WTC11 (cell line): ENCODE results near the gene MT1B. TPM values are rescaled to one million over a fixed set of nuclear protein-coding genes. Genes with fewer than 3 reads are reported as not detected.

Source experiments
- ATAC-seq: fragments of 200-7000 bp; cut with Tn5 transposase; 2 replicates; pipeline ENCODE4 v1.10.0; 2021; ENCODE audit warnings: mild to moderate bottlenecking, moderate library complexity
- CTCF ChIA-PET: fragments of 300-600 bp; sonication (Branson Sonifier 250); formaldehyde crosslinking; loops from one replicate; lab custom pipeline; 2021; ENCODE audit warnings: antibody characterized with exemption; lab: Charles Lee
- POLR2A ChIA-PET: fragments of 350-600 bp; sonication (Branson Sonifier 250); formaldehyde crosslinking; loops from one replicate; lab custom pipeline; 2021; ENCODE audit warnings: antibody characterized with exemption; lab: Charles Lee
- DNase-seq: peaks from one replicate; pipeline ENCODE4 v3.0.0; 2021; ENCODE audit warnings: low spot score
- H3K27ac Mint-ChIP-seq: 2 replicates; pipeline ENCODE4 v1.8.0; 2021; ENCODE audit warnings: mixed read lengths
- H3K27me3 Mint-ChIP-seq: 2 replicates; pipeline ENCODE4 v1.8.0; 2021; ENCODE audit warnings: low read depth, mild to moderate bottlenecking, moderate library complexity, mixed read lengths
- H3K36me3 Mint-ChIP-seq: 2 replicates; pipeline ENCODE4 v1.8.0; 2021; ENCODE audit warnings: mixed read lengths
- H3K4me1 Mint-ChIP-seq: 2 replicates; pipeline ENCODE4 v1.8.0; 2022; ENCODE audit warnings: mixed read lengths
- H3K4me3 Mint-ChIP-seq: 2 replicates; pipeline ENCODE4 v1.8.0; 2021; ENCODE audit warnings: mild to moderate bottlenecking, moderate library complexity, mixed read lengths
- H3K9me3 Mint-ChIP-seq: 2 replicates; pipeline ENCODE4 v1.8.0; 2021; ENCODE audit warnings: mixed read lengths
- CBFB ChIP-seq: sonication (generic); formaldehyde crosslinking; IDR thresholded peaks from 2 replicates; pipeline ENCODE4 v1.8.1; 2022; ENCODE audit warnings: mild to moderate bottlenecking, low read depth, missing genetic modification reagents
- CTCF ChIP-seq: fragments of 200-600 bp; IDR thresholded peaks from 2 replicates; pipeline ENCODE4 v1.8.0; 2022; ENCODE audit warnings: antibody characterized with exemption
- E2F5 ChIP-seq: sonication (generic); formaldehyde crosslinking; IDR thresholded peaks from 2 replicates; pipeline ENCODE4 v1.8.1; 2022; ENCODE audit warnings: mild to moderate bottlenecking, moderate library complexity, missing genetic modification reagents
- ELF4 ChIP-seq: sonication (generic); formaldehyde crosslinking; IDR thresholded peaks from 2 replicates; pipeline ENCODE4 v1.8.1; 2022; ENCODE audit warnings: low read depth, mild to moderate bottlenecking, moderate library complexity, missing genetic modification reagents
- GRHL2 ChIP-seq: fragments of 250-450 bp; sonication (Bioruptor Pico); IDR thresholded peaks from 2 replicates; pipeline ENCODE4 v1.8.0; 2022; ENCODE audit warnings: mild to moderate bottlenecking, moderate library complexity; ENCODE audit not compliant: insufficient replicate concordance, severe bottlenecking
- HMGXB4 ChIP-seq: sonication (generic); formaldehyde crosslinking; IDR thresholded peaks from 2 replicates; pipeline ENCODE4 v1.8.1; 2023; ENCODE audit warnings: mild to moderate bottlenecking, moderate library complexity, missing genetic modification reagents
- IRF2 ChIP-seq: sonication (generic); formaldehyde crosslinking; IDR thresholded peaks from 2 replicates; pipeline ENCODE4 v1.8.0; 2022; ENCODE audit warnings: low read depth, missing genetic modification reagents, borderline replicate concordance
- MXD4 ChIP-seq: fragments of 250-450 bp; sonication (Bioruptor Pico); IDR thresholded peaks from 2 replicates; pipeline ENCODE4 v1.8.0; 2021; ENCODE audit warnings: mild to moderate bottlenecking, moderate library complexity, borderline replicate concordance
- NFATC4 ChIP-seq: fragments of 250-450 bp; sonication (Bioruptor Pico); IDR thresholded peaks from 2 replicates; pipeline ENCODE4 v1.9.0; 2021; ENCODE audit warnings: mild to moderate bottlenecking
- PRRX2 ChIP-seq: fragments of 250-450 bp; sonication (Bioruptor Pico); IDR thresholded peaks from 2 replicates; pipeline ENCODE4 v1.8.0; 2021; ENCODE audit warnings: mild to moderate bottlenecking
- TCF7 ChIP-seq: sonication (generic); formaldehyde crosslinking; IDR thresholded peaks from 2 replicates; pipeline ENCODE4 v1.8.0; 2022; ENCODE audit warnings: mild to moderate bottlenecking, low read depth, missing genetic modification reagents, moderate library complexity
- ZBTB21 ChIP-seq: sonication (generic); formaldehyde crosslinking; IDR thresholded peaks from 2 replicates; pipeline ENCODE4 v1.8.1; 2023; ENCODE audit warnings: mild to moderate bottlenecking, missing genetic modification reagents, borderline replicate concordance
- ZNF263 ChIP-seq: sonication (generic); formaldehyde crosslinking; IDR thresholded peaks from 2 replicates; pipeline ENCODE4 v1.8.1; 2022; ENCODE audit warnings: low read depth, mild to moderate bottlenecking, moderate library complexity, missing genetic modification reagents
- ZNF425 ChIP-seq: fragments of 250-450 bp; sonication (Bioruptor Pico); conservative IDR thresholded peaks from 2 replicates; pipeline ENCODE4 v1.9.0; 2021; ENCODE audit warnings: mild to moderate bottlenecking
- ZNF671 ChIP-seq: fragments of 250-450 bp; sonication (Bioruptor Pico); IDR thresholded peaks from 2 replicates; pipeline ENCODE4 v1.8.0; 2021; ENCODE audit warnings: mild to moderate bottlenecking
- total RNA-seq: library from RNA; stranded (reverse); gene quantifications from 3 replicates; pipeline ENCODE4 v1.2.3, GENCODE V29; 2021

MT1B gene
- total RNA-seq, 1 experiment from 2014 or later = not detected

- peaks cover 34% of the 10 kb centered on the region for H3K4me1 Mint-ChIP-seq
- H3K27me3 Mint-ChIP-seq = peaks cover 98% of the 10 kb centered on the region
- TF ChIP-seq E2F5 (CRISPR knock-in tag) (no peak), MXD4 (CRISPR knock-in tag) (no peak), ZBTB21 (CRISPR knock-in tag) (no peak), HMGXB4 (no peak), TCF7 (CRISPR knock-in tag) (no peak), GRHL2 (CRISPR knock-in tag) (no peak), CTCF (no peak), ZNF425 (CRISPR knock-in tag) (no peak), NFATC4 (CRISPR knock-in tag) (no peak), PRRX2 (CRISPR knock-in tag) (no peak), ZNF263 (no peak), IRF2 (no peak), ZNF671 (no peak)
- CTCF ChIA-PET = interaction anchor here (0.7 to 2.2 kb wide), 6 partner anchors 10 to 73 kb away, joined by 4 to 10 read pairs (median 6); partner anchors contain the start of gene MT2A
- no peaks in the 10 kb centered on the region for H3K9me3 Mint-ChIP-seq
- DNase-seq = no peak
- 0 out of 2 replicates have a peak, but pooled peaks cover 2% of the 10 kb centered on the region for H3K36me3 Mint-ChIP-seq
- POLR2A ChIA-PET = interaction anchor here (4.9 kb wide), 1 partner anchor 19 kb away, joined by 68 read pairs; the partner anchor contains the start of gene MT2A
- no peak overlapping the region for H3K4me3 Mint-ChIP-seq
- ATAC-seq = no peak
- H3K27ac Mint-ChIP-seq = no peak overlapping the region
Observed at GRCh38 chr16:56628486-56629350, 23.0 kb upstream of the MT1B start.

- DNase-seq (no peak), ATAC-seq (no peak)
- POLR2A ChIA-PET = no interaction called here
- Mint-ChIP-seq H3K36me3 (peaks cover 3% of the 10 kb centered on the region; the same call in 1 of the 2 replicates), H3K4me3 (no peak overlapping the region), H3K9me3 (no peaks in the 10 kb centered on the region), H3K27ac (no peak overlapping the region), H3K27me3 (peaks cover 100% of the 10 kb centered on the region), H3K4me1 (peaks cover 34% of the 10 kb centered on the region)
- CTCF ChIA-PET = interaction anchor here (2.2 kb wide), 1 partner anchor 29 kb away, joined by 10 read pairs; no protein-coding TSS in a partner anchor
- TF ChIP-seq CBFB (CRISPR knock-in tag) (no peak), ELF4 (no peak)
Observed at GRCh38 chr16:56629531-56629930, 22.2 kb upstream of the MT1B start.
